NB4 (cell line): Measurements from ENCODE around the gene KIF13A.

Source experiments
- CTCF ChIP-seq: IDR thresholded peaks from one replicate; pipeline ENCODE4 v1.5.1; 2012; ENCODE audit warnings: low read depth, low read length
- POLR2A ChIP-seq: IDR thresholded peaks from 2 replicates; pipeline ENCODE4 v1.6.1; 2011; ENCODE audit warnings: mild to moderate bottlenecking; ENCODE audit not compliant: insufficient read length; ENCODE audit errors: extremely low read depth

DNA sequence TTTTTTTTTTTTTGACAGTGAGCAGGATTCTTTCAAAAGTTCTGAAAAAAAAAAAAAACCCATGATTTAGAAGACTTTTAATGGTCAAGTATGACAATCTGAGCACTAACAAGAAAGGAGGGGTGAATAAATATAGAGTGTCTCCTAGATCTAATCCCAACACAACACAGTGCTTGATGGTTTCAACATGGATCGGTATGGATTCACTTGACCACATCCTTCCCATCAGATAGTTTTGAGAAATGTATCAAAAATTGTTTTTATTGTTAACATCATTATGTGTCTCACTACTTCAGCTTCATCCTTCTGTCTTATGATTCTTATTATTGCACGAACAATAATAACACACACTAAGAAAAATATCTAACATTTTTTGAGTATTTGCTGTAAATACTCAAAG lies 21.0 kb downstream of the KIF13A start:
- TF ChIP-seq CTCF (no peak), POLR2A (no peak)
